H9 (cell line): ENCODE data around the gene ARL17A. TPM values are rescaled to one million over a fixed set of nuclear protein-coding genes. Genes with fewer than 3 reads are reported as not detected.
"Not testable (repeated sequence)": the region's sequence is repeated elsewhere in the genome, so short reads cannot be mapped to it uniquely, and the experiment has no call there.

Experiments
- DNase-seq: peaks from one replicate; pipeline ENCODE4 v3.0.0-alpha.2; 2017
- H2AFZ ChIP-seq: one replicate; pipeline ENCODE4 v1.6.1; 2013; ENCODE audit warnings: mild to moderate bottlenecking, low read length, control low read depth, moderate library complexity
- H2AK5ac ChIP-seq: 2 replicates; pipeline ENCODE4 v1.6.1; 2013; ENCODE audit warnings: low read length, control low read depth, mixed read lengths; ENCODE audit not compliant: insufficient read length
- H2BK120ac ChIP-seq: one replicate; pipeline ENCODE4 v1.6.1; 2013; ENCODE audit warnings: low read depth, mild to moderate bottlenecking, low read length, control low read depth, inconsistent platforms; ENCODE audit not compliant: poor library complexity, severe bottlenecking
- H2BK12ac ChIP-seq: 2 replicates; pipeline ENCODE4 v1.6.1; 2013; ENCODE audit warnings: low read length, control low read depth, mixed read lengths, low read depth; ENCODE audit not compliant: insufficient read length
- H2BK15ac ChIP-seq: 2 replicates; pipeline ENCODE4 v1.6.1; 2013; ENCODE audit warnings: low read depth, low read length, control low read depth
- H2BK20ac ChIP-seq: one replicate; pipeline ENCODE4 v1.6.1; 2013; ENCODE audit warnings: low read depth, mild to moderate bottlenecking, low read length, control low read depth, inconsistent platforms; ENCODE audit not compliant: poor library complexity, severe bottlenecking
- H2BK5ac ChIP-seq: 2 replicates; pipeline ENCODE4 v1.6.1; 2013; ENCODE audit warnings: low read length, control low read depth, mixed read lengths; ENCODE audit not compliant: insufficient read length
- H3K14ac ChIP-seq: 2 replicates; pipeline ENCODE4 v1.6.1; 2013; ENCODE audit warnings: low read length, control low read depth; ENCODE audit not compliant: insufficient read depth
- H3K18ac ChIP-seq: 2 replicates; pipeline ENCODE4 v1.6.1; 2013; ENCODE audit warnings: low read depth, mild to moderate bottlenecking, mixed read lengths, low read length, control low read depth; ENCODE audit not compliant: insufficient read length
- H3K23ac ChIP-seq: 2 replicates; pipeline ENCODE4 v1.6.1; 2013; ENCODE audit warnings: low read length, control low read depth, mixed read lengths, low read depth; ENCODE audit not compliant: insufficient read length
- H3K23me2 ChIP-seq: 2 replicates; pipeline ENCODE4 v1.6.1; 2013; ENCODE audit warnings: low read depth, mild to moderate bottlenecking, mixed read lengths, low read length, control low read depth; ENCODE audit not compliant: insufficient read length, poor library complexity, severe bottlenecking
- H3K27ac ChIP-seq: 2 replicates; pipeline ENCODE4 v1.5.1; 2013; ENCODE audit warnings: low read length, control low read depth, mixed read lengths, low read depth; ENCODE audit not compliant: insufficient read length
- H3K27me3 ChIP-seq: 2 replicates; pipeline ENCODE4 v1.6.1; 2013; ENCODE audit warnings: low read length, control low read depth, inconsistent platforms; ENCODE audit not compliant: insufficient read depth
- H3K4ac ChIP-seq: 2 replicates; pipeline ENCODE4 v1.6.1; 2013; ENCODE audit warnings: low read depth, mild to moderate bottlenecking, control low read depth, inconsistent platforms, low read length, moderate library complexity
- H3K4me1 ChIP-seq: 2 replicates; pipeline ENCODE4 v1.6.1; 2013; ENCODE audit warnings: low read length, control low read depth, inconsistent platforms; ENCODE audit not compliant: insufficient read depth
- H3K4me2 ChIP-seq: 2 replicates; pipeline ENCODE4 v1.6.1; 2013; ENCODE audit warnings: low read length, control low read depth, mixed read lengths; ENCODE audit not compliant: insufficient read length, insufficient read depth
- H3K56ac ChIP-seq: 2 replicates; pipeline ENCODE4 v1.6.1; 2013; ENCODE audit warnings: low read depth, mild to moderate bottlenecking, mixed read lengths, low read length, control low read depth; ENCODE audit not compliant: insufficient read length
- H3K79me1 ChIP-seq: 2 replicates; pipeline ENCODE4 v1.6.1; 2013; ENCODE audit warnings: low read depth, mild to moderate bottlenecking, moderate library complexity, low read length, control low read depth, inconsistent platforms; ENCODE audit not compliant: insufficient read depth, poor library complexity, severe bottlenecking
- H3K79me2 ChIP-seq: 2 replicates; pipeline ENCODE4 v1.6.1; 2013; ENCODE audit warnings: low read length, control low read depth, inconsistent platforms; ENCODE audit not compliant: insufficient read depth
- H3K9ac ChIP-seq: 2 replicates; pipeline ENCODE4 v1.6.1; 2013; ENCODE audit warnings: low read length, control low read depth, mixed read lengths; ENCODE audit not compliant: insufficient read length; ENCODE audit errors: extremely low read depth
- H3K9me3 ChIP-seq: one replicate; pipeline ENCODE4 v1.6.1; 2013; ENCODE audit warnings: low read depth, low read length, inconsistent platforms; ENCODE audit not compliant: control insufficient read depth
- H3T11ph ChIP-seq: one replicate; pipeline ENCODE4 v1.6.1; 2013; ENCODE audit warnings: mild to moderate bottlenecking, low read length, control low read depth, inconsistent platforms
- H4K20me1 ChIP-seq: one replicate; pipeline ENCODE4 v1.6.1; 2013; ENCODE audit not compliant: control insufficient read depth, insufficient read length, insufficient read depth
- H4K5ac ChIP-seq: 2 replicates; pipeline ENCODE4 v1.6.1; 2013; ENCODE audit warnings: low read depth, mild to moderate bottlenecking, mixed read lengths, low read length, control low read depth; ENCODE audit not compliant: insufficient read length
- H4K8ac ChIP-seq: replicated peaks from 2 replicates; pipeline ENCODE4 v1.6.1; 2013; ENCODE audit warnings: low read length, control low read depth, mixed read lengths, low read depth; ENCODE audit not compliant: insufficient read length
- H4K91ac ChIP-seq: 2 replicates; pipeline ENCODE4 v1.6.1; 2013; ENCODE audit warnings: low read depth, mild to moderate bottlenecking, moderate library complexity, mixed read lengths, low read length, control low read depth; ENCODE audit not compliant: insufficient read length
- H3K27ac Mint-ChIP-seq, 3 experiments: 2 replicates in 2 of 3; 3 replicates in 1 of 3; pipeline ENCODE4 v1.8.0; 2020 to 2021; ENCODE audit warnings: mixed read lengths in 3 of 3, mild to moderate bottlenecking in 1 of 3, moderate library complexity in 1 of 3
- H3K27me3 Mint-ChIP-seq: 2 replicates; pipeline ENCODE4 v1.8.0; 2021; ENCODE audit warnings: low read depth, mild to moderate bottlenecking, moderate library complexity, mixed read lengths
- H3K36me3 Mint-ChIP-seq, 3 experiments: 2 replicates in 2 of 3; 3 replicates in 1 of 3; pipeline ENCODE4 v1.8.0; 2020 to 2021; ENCODE audit warnings: low read depth in 3 of 3, mixed read lengths in 3 of 3; ENCODE audit not compliant: insufficient read depth in 1 of 3
- H3K4me1 Mint-ChIP-seq, 2 experiments: 2 replicates each; pipeline ENCODE4 v1.8.0; 2020; ENCODE audit warnings: mixed read lengths in 2 of 2
- H3K4me3 Mint-ChIP-seq, 2 experiments: 2 replicates in 1 of 2; 3 replicates in 1 of 2; pipeline ENCODE4 v1.8.0; 2020 to 2021; ENCODE audit warnings: mild to moderate bottlenecking in 2 of 2, mixed read lengths in 2 of 2, moderate library complexity in 1 of 2
- H3K9me3 Mint-ChIP-seq, 2 experiments: 2 replicates in 1 of 2; 3 replicates in 1 of 2; pipeline ENCODE4 v1.8.0; 2020; ENCODE audit warnings: mild to moderate bottlenecking in 2 of 2, mixed read lengths in 2 of 2, moderate library complexity in 1 of 2
- WGBS: extraction: QIAGEN DNeasy Blood & Tissue Kit; methylation state at CpG from one replicate; pipeline ENCODE4 v1.1.7; 2013; ENCODE audit warnings: missing lambda C conversion rate, low lambda C conversion rate, mixed read lengths; ENCODE audit not compliant: insufficient read length; ENCODE audit errors: extremely low coverage; 5-methylcytosine and 5-hydroxymethylcytosine counted together
- total RNA-seq: library from RNA; stranded (reverse); gene quantifications from 2 replicates; pipeline ENCODE4 v1.2.1, GENCODE V29; 2021

ARL17A gene
- total RNA-seq, 1 experiment from 2014 or later, result 12.2 TPM

DNA sequence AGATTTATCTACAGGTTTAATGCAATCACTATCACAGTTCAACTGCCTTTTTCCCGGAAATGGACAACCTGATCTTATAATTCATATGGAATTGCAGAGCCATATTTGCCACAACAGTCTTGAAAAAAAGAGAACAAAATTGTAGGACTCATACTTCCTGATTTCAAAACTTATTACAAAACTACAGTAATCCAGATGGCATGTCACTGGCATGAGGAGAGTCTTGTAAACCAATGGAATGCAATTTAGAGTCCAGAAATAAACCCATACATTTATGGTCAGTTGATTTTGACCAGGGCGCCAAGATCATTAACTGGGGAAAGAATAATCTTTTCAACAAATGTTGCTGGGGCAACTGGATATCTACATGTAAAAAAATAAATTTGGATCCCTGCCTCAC is 31.8 kb upstream of the ARL17A start:
- not testable (repeated sequence) for H3K4me3 Mint-ChIP-seq, H2BK5ac ChIP-seq, H3K23me2 ChIP-seq, H3K4ac ChIP-seq, H3K18ac ChIP-seq, H3K9me3 Mint-ChIP-seq, H2AK5ac ChIP-seq, H3K36me3 Mint-ChIP-seq, H2BK12ac ChIP-seq, H3K4me1 ChIP-seq, H3K23ac ChIP-seq, H3K79me1 ChIP-seq, H2BK120ac ChIP-seq, H2BK20ac ChIP-seq, H3K27me3 ChIP-seq, H3K4me2 ChIP-seq, H2BK15ac ChIP-seq, H3K14ac ChIP-seq, H3K9ac ChIP-seq, H3K79me2 ChIP-seq, H3T11ph ChIP-seq, H3K27me3 Mint-ChIP-seq, H4K5ac ChIP-seq, H3K9me3 ChIP-seq, H3K27ac Mint-ChIP-seq, H3K27ac ChIP-seq, H4K91ac ChIP-seq, H4K8ac ChIP-seq, H3K4me1 Mint-ChIP-seq, DNase-seq, H4K20me1 ChIP-seq, H3K56ac ChIP-seq, H2AFZ ChIP-seq
- WGBS, result no CpG with 5 or more reads among the region's 2 CpGs

GRCh38 chr17:46603125-46603524 is 23.6 kb upstream of the ARL17A start:
- H4K91ac ChIP-seq, H2BK15ac ChIP-seq, H3K23me2 ChIP-seq, H2AFZ ChIP-seq, DNase-seq, H4K5ac ChIP-seq, H3K36me3 Mint-ChIP-seq, H3K9ac ChIP-seq, H3K56ac ChIP-seq, H2BK120ac ChIP-seq, H3K4me3 Mint-ChIP-seq, H2AK5ac ChIP-seq, H3K27me3 ChIP-seq, H3T11ph ChIP-seq, H3K23ac ChIP-seq, H3K18ac ChIP-seq, H3K4me1 ChIP-seq, H3K14ac ChIP-seq, H3K9me3 ChIP-seq, H3K4me2 ChIP-seq, H3K9me3 Mint-ChIP-seq, H3K79me1 ChIP-seq, H3K79me2 ChIP-seq, H4K8ac ChIP-seq, H2BK12ac ChIP-seq, H3K27me3 Mint-ChIP-seq, H2BK20ac ChIP-seq, H3K27ac ChIP-seq, H4K20me1 ChIP-seq, H2BK5ac ChIP-seq, H3K4ac ChIP-seq, H3K4me1 Mint-ChIP-seq, H3K27ac Mint-ChIP-seq: not testable (repeated sequence)

DNA sequence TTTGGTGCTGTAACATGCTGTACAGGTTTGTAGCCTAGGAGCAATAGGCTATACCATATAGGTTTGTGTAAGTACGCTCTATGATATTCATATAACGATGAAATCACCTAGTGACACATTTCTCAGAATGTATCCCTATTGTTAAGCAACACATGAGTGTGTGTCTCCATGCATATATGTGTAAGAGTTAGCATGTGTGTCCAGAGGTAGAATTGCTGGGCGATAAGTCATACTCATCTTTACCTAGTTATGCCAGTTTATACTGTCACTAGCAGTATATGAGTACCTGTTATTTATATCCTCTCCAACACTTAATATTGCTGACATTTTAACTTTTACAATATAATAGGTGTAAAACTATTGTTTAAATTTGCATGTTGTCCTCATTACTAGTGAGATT is 21.3 kb upstream of the ARL17A start:
- H3K9ac ChIP-seq, H3K9me3 ChIP-seq, H3K27ac ChIP-seq, H3K18ac ChIP-seq, H2BK12ac ChIP-seq, H3K4me2 ChIP-seq, H3K27me3 ChIP-seq, H4K91ac ChIP-seq, H4K5ac ChIP-seq, H4K20me1 ChIP-seq, H3K27ac Mint-ChIP-seq, H2AK5ac ChIP-seq, H3K79me2 ChIP-seq, H3K4me3 Mint-ChIP-seq, H2BK120ac ChIP-seq, H3K27me3 Mint-ChIP-seq, H2AFZ ChIP-seq, H2BK5ac ChIP-seq, DNase-seq, H3K4ac ChIP-seq, H3T11ph ChIP-seq, H3K23me2 ChIP-seq, H3K4me1 ChIP-seq, H3K9me3 Mint-ChIP-seq, H3K4me1 Mint-ChIP-seq, H2BK20ac ChIP-seq, H3K14ac ChIP-seq, H3K56ac ChIP-seq, H2BK15ac ChIP-seq, H4K8ac ChIP-seq, H3K79me1 ChIP-seq, H3K36me3 Mint-ChIP-seq, H3K23ac ChIP-seq: not testable (repeated sequence)
- no CpG with 5 or more reads among the region's 3 CpGs for WGBS
